AG04449 (cell line): ENCODE measurements around the gene TMEM119.

Experiments
- CTCF ChIA-PET: fragments of 350-600 bp; formaldehyde crosslinking; extraction: SDS; loops from one replicate; lab custom pipeline; 2021; ENCODE audit warnings: antibody characterized with exemption; lab: Yijun Ruan, JAX
- POLR2A ChIA-PET: fragments of 400-600, 350-600 bp; formaldehyde crosslinking; extraction: SDS; loops from one replicate; lab custom pipeline; 2020; ENCODE audit warnings: antibody characterized with exemption, inconsistent platforms; lab: Yijun Ruan, JAX
- DNase-seq: peaks from one replicate; pipeline ENCODE4 v3.0.0-alpha.2; 2010; ENCODE audit warnings: low read depth, low spot score
- H3K4me3 ChIP-seq: 2 replicates; pipeline ENCODE4 v1.5.1; 2011; ENCODE audit warnings: low read depth, mild to moderate bottlenecking, control low read depth, low read length
- CTCF ChIP-seq: IDR thresholded peaks from one replicate; pipeline ENCODE4 v1.5.1; 2011; ENCODE audit warnings: mild to moderate bottlenecking, moderate library complexity, low read length, control low read depth, inconsistent platforms; ENCODE audit not compliant: insufficient read depth; ENCODE audit errors: missing control alignments

Gene TMEM119

DNA sequence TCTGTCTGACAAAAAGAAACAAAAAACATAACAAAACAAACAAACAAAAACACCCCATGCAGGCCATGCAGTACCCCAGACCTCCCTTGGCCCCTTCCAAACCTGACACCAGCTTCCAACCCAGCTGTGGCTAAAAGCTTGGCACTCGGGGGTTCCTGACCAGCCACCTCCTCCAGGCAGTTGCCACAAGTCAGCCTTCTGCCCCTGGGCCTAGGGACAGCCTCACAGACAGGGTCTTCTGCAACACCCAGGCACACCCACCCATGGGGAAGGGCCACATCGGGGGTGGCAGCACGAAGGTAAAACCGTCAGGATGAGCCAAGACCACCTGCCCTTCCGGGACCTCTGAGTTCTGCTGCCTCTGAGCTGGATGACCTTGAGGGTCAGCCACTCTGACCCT lies 10.7 kb upstream of the TMEM119 start:
- DNase-seq: no peak
- TF ChIP-seq CTCF: no peak
- H3K4me3 ChIP-seq: no peak overlapping the region
- ChIA-PET POLR2A (no interaction called here), CTCF (interaction anchor here (1.3 to 17.4 kb wide), 3 partner anchors 10 to 42 kb away, joined by 3 to 1115 read pairs (median 106); partner anchors contain the start of genes ISCU and SART3)

DNA sequence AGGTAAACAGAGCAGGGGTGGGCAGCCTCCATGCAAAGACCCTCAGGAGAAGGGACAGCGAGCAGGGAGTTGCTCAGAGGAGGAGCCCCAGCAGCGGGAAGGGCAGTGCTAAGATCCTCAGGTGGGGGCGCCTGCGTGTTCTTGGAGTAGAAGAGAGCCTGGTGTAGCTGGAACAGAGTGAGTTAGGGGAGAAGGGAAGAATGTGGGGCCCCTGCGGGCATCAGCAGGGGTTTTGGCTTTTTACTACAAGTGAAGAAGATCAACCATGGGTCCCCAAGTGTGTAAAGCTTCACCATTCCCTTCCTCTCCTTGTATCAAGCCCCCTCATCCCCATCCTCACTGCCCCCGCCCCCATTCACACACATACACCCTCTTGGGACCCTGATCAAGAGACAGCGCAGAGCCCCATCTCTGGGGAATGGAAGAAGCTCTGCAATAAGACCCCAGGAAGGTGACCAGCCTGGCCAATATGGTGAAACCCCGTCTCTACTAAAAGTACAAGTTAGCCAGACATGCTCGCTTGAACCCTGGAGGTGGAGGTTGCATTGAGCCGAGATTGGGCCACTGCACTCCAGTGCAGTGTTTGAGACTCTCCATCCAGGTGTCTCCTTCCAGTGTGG lies 10.2 kb upstream of the TMEM119 start:
- CTCF ChIA-PET: interaction anchor here (0.8 to 17.4 kb wide), 4 partner anchors 9 to 343 kb away, joined by 3 to 1115 read pairs (median 54); partner anchors contain the start of genes ISCU and SART3
- POLR2A ChIA-PET: no interaction called here
- TF ChIP-seq CTCF: no peak
- DNase-seq: no peak
- H3K4me3 ChIP-seq: no peak overlapping the region

- no peak overlapping the region for H3K4me3 ChIP-seq
- POLR2A ChIA-PET: no interaction called here
- no peak for DNase-seq
- TF ChIP-seq CTCF: no peak
- CTCF ChIA-PET: interaction anchor here (1.0 to 17.4 kb wide), 3 partner anchors 11 to 40 kb away, joined by 3 to 1115 read pairs (median 106); partner anchors contain the start of genes ISCU and SART3
These were observed 8.6 kb upstream of the TMEM119 start for GRCh38 chr12:108606492-108606891.

DNA sequence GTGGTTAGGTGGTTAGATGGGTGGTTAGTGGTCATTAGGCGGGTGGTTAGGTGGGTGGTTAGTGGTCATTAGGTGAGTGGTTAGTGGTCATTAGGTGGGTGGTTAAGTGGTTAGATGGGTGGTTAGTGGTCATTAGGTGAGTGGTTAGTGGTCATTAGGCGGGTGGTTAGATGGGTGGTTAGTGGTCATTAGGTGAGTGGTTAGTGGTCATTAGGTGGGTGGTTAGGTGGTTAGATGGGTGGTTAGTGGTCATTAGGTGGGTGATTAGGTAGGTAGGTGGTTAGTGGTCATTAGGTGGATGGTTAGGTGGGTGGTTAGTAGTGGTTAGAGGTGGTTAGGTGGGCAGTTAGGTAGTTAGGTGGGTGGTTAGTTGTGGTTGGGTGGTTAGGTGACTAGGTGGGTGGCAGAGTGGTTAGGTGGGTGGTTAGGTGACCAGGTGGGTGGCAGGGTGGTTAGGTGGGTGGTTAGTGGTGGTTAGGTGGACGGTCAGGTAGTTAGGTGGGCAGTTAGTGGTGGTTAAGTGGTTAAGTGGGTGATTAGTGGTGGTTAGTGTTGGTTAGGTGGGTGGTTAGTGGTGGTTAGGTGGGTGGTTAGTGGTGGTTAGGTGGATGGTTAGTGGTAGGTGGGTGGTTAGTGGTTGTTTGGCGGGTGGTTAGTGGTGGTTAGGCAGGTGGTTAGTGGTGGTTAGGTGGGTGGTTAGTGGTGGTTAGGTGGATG lies 8.0 kb upstream of the TMEM119 start:
- CTCF ChIA-PET: interaction anchor here (1.0 to 17.4 kb wide), 3 partner anchors 10 to 39 kb away, joined by 3 to 1115 read pairs (median 106); partner anchors contain the start of genes ISCU and SART3
- H3K4me3 ChIP-seq: no peak overlapping the region
- POLR2A ChIA-PET: no interaction called here
- DNase-seq: no peak
- no peak for TF ChIP-seq CTCF

- no peak for DNase-seq
- ChIA-PET POLR2A (no interaction called here), CTCF (interaction anchor here (0.9 to 9.0 kb wide), 3 partner anchors 15 to 41 kb away, joined by 3 to 106 read pairs (median 5); no protein-coding TSS in a partner anchor)
- H3K4me3 ChIP-seq: no peak overlapping the region
- TF ChIP-seq CTCF: no peak
These were observed 7.3 kb upstream of the TMEM119 start for GRCh38 chr12:108605000-108605689.
